Retinal pigment epithelial cell (primary cell): ENCODE measurements around the gene NANOS3.

Experiments
- DNase-seq: peaks from one replicate; pipeline ENCODE4 v3.0.0-alpha.2; 2010; ENCODE audit warnings: low read depth
- H3K4me3 ChIP-seq: 2 replicates; pipeline ENCODE4 v1.5.1; 2011; ENCODE audit warnings: mild to moderate bottlenecking, low read length, control low read depth, moderate library complexity
- TF ChIP-seq, protein P1 (sequence below): conservative IDR thresholded peaks from 2 replicates; pipeline ENCODE4 v1.5.1; 2011; ENCODE audit warnings: low read depth, low read length, control low read depth, inconsistent platforms

The NANOS3 gene

DNA sequence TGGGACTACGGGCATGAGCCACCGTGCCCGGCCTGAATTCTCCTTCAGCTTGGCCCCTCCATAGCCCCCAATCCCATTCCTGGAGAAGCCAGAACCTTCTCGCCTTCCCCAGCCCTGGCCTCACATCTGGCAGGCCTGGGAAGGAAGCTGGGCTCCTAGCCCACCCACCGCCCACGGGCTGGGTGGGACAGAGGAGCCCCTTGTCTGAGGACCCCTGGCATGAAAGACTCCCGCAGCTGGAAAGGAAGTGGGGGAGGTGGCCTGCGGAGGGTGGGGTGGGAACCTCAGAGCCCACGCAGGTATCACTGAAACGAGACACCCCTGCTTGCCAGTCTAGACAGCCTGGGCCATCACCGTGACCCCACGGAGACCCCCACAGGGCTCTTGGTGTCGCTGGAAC is 7.7 kb upstream of the NANOS3 start:
- H3K4me3 ChIP-seq = no peak overlapping the region
- DNase-seq = no peak
- TF ChIP-seq, protein P1, sequence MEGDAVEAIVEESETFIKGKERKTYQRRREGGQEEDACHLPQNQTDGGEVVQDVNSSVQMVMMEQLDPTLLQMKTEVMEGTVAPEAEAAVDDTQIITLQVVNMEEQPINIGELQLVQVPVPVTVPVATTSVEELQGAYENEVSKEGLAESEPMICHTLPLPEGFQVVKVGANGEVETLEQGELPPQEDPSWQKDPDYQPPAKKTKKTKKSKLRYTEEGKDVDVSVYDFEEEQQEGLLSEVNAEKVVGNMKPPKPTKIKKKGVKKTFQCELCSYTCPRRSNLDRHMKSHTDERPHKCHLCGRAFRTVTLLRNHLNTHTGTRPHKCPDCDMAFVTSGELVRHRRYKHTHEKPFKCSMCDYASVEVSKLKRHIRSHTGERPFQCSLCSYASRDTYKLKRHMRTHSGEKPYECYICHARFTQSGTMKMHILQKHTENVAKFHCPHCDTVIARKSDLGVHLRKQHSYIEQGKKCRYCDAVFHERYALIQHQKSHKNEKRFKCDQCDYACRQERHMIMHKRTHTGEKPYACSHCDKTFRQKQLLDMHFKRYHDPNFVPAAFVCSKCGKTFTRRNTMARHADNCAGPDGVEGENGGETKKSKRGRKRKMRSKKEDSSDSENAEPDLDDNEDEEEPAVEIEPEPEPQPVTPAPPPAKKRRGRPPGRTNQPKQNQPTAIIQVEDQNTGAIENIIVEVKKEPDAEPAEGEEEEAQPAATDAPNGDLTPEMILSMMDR = no peak

DNA sequence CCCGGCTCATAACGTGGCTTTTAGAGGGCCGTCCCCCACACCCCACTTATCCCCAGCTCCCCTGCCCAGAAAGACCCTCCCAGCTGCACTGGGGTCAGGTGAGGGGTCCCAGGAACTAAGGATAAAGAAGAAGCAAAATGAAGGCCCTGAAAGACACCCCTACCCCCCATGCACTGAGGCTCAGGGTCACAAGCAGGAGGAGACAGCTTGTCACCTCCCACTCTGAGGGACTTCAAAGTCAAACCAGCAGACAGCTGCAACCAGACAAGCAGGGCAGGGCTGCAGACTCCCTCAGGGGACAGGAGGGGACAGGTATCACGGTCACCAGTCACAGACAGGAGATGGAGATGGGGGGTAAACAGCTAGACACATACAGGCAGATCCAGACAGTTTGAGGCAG is 6.1 kb upstream of the NANOS3 start:
- TF ChIP-seq, protein P1 = no peak
- no peak for DNase-seq

DNA sequence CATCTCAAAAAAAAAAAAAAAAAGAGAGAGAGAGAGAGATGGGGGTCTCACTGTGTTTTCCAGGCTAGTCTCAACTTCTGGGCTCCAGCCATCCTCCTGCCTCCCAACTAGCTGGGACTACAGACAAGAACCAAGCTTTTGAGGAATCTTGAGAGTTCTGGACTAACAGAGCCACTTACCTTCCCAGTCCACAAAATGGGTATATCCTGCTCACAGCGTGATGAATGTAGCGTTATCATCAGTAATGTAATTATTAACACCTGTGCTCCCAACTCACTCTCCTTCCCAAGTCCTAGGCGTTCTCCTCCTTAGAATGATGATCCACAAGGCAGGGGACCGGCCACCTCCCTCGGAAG is 4.6 kb upstream of the NANOS3 start:
- TF ChIP-seq, protein P1 = no peak
- no peak for DNase-seq
- peak overlapping the region; percentile 53 for H3K4me3 ChIP-seq

More for the DNA sequence above, 6.1 kb upstream of the NANOS3 start:
- no peak overlapping the region for H3K4me3 ChIP-seq

DNA sequence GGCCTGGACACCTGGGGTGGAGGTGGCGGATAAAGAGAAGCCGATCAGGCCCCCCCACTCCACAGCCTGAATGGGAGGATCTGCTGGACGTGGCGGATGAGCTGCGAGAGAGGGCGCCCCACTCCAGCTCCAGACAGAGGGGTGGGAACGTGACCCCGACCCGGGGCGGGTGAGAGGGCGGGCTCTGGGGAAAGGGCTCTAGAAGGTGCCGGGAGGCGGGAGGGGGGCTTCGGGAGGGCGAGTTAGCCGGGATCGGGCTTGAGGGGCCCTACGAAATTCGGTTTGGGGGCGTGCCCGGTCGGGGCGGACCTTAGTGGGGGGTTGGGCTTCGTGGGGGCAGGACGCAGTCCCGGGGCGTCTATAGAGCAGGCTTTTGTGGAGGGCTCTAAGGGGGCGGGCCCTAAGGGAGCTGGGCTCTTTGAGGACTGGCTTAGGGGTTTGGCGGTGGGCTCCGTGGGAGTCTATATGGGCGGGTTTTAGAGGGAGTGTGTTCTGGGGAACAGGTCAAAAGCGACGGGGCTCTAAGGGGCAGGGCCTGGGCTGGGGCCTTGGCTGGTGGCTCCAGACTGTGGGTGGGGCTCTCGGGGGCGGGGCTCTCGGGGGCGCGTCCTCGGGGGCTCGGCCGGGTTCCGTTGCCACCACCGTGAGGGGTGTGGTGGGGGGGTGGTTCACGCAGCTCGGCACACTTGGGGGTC is 4.1 kb upstream of the NANOS3 start:
- H3K4me3 ChIP-seq = peak overlapping the region; percentile 53
- DNase-seq = no peak
- TF ChIP-seq, protein P1 = peak; percentile 36

DNA sequence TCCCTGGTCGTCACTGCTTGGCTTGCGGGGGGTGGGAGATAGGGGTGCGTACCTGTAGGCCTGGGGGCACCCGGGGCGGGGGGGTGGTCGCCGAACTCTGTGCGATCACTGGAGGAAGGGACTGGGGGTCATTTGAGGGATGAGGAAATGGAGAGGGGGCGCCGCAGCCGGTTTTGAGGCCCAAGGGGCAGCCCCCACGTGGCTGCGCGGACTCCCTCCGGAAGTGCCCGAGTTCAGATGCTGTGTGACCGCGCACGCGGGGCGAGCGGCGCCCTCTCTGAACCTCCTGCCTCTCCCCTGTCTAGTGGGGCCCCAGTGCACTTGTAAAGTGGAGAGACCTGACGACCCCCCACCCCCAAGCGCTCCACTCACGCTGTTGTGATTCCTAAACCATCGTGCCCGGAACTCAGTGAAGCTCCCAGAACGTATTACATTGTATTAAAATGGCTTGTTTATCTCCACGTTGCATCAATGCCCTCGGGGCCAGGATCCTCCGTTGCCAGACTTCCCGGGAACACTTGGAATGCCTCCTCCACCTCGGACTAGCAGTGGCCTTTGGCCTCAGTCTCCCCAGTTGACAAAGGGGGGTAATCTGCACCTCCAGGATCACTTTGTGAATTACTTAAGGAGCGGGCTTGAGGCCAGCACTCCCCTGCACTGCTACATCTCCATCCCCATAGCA is 3.0 kb upstream of the NANOS3 start:
- no peak for DNase-seq
- TF ChIP-seq, protein P1 = no peak
- H3K4me3 ChIP-seq = no peak overlapping the region

DNA sequence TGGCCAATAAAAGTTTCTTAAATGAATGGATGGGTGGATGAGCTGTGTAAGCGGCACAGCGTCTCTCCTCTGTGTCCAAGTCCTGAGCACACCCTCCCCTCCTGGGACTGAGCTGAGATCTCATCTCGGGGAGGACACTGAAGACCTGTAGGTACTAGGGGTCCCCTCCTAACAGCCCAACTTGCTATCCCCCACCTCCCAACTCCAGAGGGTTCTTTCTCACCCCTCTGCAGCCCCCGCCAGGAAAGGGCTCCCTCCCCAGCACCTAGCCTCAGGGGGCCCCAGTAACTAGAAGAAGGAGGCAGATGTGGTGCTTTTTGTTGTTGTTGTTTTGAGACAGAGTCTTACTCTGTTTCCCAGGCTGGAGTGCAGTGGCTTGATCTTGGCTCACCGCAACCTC is 1.1 kb upstream of the NANOS3 start:
- no peak for DNase-seq
- TF ChIP-seq, protein P1 = no peak

DNA sequence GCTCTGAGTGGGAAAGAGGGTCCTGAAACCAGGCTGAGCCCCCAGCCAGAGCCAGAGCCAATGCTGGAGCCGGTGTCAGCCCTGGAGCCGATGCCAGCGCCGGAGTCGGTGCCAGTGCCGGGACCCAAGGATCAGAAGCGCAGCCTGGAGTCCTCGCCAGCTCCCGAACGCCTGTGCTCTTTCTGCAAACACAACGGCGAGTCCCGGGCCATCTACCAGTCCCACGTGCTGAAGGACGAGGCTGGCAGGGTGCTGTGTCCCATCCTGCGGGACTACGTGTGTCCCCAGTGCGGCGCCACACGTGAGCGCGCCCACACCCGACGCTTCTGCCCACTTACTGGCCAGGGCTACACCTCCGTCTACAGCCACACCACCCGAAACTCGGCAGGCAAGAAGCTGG is 369 bp downstream of the NANOS3 start:
- no peak for DNase-seq
- TF ChIP-seq, protein P1 = no peak
- no peak overlapping the region for H3K4me3 ChIP-seq

More for the DNA sequence above, 1.1 kb upstream of the NANOS3 start:
- no peak overlapping the region for H3K4me3 ChIP-seq
